D721Med (cell line): ENCODE measurements around the gene ZFPM1.

Experiments used
- DNase-seq: peaks from one replicate; pipeline ENCODE4 v3.0.0; 2011; ENCODE audit warnings: low spot score; ENCODE audit not compliant: insufficient read length
- FAIRE-seq: peaks from 2 replicates; lab custom pipeline; 2011; peaks lifted over from hg19 to GRCh38; lab: Jason Lieb, UNC
- TF ChIP-seq, protein P1 (sequence below): IDR thresholded peaks from 2 replicates; pipeline ENCODE4 v1.5.1; 2012; ENCODE audit warnings: mild to moderate bottlenecking, control low read depth; ENCODE audit not compliant: insufficient read depth; ENCODE audit errors: missing control alignments

ZFPM1 gene

DNA sequence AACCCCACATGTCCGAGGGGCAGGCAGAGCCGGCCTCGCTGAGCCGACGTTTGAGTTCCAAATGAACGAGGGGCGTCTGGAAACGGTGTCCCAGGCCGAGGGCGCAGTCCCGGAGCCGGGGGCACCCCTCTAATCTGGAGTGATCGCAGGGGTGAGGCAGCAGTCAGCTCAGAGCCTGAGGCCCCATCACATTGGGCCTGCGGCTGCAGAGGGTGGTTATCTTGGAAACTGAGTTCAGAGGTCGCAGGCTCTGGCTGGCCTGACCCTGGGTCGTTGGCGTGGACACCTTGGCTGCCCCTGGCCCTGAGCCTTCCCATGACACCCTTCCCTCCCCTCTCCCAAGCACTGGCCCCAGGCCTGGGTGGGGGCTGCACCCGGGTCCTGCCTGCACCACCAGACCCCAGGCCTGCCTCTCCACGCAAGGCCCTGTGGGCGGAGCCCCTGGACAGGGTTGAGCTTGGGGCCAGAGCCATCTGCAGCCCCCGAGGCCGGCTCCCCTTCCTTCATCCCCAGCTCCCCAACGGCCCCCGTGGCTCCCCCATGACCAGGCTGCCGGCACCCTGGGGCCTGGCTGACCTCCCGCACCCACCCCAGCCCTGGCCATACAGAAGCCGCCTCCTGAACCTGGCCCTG, 45.6 kb downstream of the ZFPM1 start:
- FAIRE-seq (no peak), DNase-seq (no peak)
- TF ChIP-seq, protein P1, sequence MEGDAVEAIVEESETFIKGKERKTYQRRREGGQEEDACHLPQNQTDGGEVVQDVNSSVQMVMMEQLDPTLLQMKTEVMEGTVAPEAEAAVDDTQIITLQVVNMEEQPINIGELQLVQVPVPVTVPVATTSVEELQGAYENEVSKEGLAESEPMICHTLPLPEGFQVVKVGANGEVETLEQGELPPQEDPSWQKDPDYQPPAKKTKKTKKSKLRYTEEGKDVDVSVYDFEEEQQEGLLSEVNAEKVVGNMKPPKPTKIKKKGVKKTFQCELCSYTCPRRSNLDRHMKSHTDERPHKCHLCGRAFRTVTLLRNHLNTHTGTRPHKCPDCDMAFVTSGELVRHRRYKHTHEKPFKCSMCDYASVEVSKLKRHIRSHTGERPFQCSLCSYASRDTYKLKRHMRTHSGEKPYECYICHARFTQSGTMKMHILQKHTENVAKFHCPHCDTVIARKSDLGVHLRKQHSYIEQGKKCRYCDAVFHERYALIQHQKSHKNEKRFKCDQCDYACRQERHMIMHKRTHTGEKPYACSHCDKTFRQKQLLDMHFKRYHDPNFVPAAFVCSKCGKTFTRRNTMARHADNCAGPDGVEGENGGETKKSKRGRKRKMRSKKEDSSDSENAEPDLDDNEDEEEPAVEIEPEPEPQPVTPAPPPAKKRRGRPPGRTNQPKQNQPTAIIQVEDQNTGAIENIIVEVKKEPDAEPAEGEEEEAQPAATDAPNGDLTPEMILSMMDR = no peak

DNA sequence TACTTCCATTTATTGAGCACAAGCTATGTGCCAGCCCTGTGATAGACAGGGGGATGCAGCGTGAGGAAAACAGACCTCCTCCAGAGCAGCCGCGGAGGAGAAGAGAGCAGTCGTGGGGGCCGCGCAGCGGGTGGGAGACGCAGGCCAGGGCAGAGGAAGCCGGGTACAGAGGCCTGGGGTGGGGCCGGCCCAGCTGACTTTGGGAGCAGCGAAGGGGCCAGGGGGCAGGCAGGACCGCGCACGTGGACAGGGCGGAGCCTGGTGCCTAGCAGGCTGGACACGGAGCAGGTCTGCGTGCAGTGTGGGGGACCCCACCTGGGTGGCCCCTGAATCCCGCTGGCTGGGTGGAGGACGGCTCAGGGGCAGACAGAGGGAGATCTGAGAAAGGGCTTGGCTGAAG, 46.2 kb downstream of the ZFPM1 start:
- no peak for FAIRE-seq
- no peak for DNase-seq
- TF ChIP-seq, protein P1 = no peak

DNA sequence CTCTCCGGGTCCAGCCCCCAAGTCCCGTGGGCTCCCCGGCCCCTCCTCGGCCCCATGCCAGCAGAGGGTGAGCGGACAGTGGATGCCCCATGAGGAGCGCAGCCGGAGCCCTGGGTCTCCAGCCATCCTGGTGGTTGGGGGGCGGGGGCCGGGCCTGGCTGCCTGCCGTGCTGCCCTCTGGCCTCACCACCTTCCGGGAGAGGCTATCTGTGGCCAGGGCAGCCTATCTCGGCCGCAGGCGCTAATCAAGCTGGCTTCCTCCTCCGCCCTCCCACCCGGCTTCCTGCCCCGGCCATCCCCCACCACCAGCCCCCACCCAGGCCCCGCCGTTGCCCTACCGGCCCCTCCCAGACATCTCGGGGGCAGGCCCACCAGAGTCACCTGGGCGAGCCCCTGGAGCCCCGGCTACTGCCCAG, 46.8 kb downstream of the ZFPM1 start:
- DNase-seq = no peak
- FAIRE-seq = no peak
- TF ChIP-seq, protein P1 = no peak

DNA sequence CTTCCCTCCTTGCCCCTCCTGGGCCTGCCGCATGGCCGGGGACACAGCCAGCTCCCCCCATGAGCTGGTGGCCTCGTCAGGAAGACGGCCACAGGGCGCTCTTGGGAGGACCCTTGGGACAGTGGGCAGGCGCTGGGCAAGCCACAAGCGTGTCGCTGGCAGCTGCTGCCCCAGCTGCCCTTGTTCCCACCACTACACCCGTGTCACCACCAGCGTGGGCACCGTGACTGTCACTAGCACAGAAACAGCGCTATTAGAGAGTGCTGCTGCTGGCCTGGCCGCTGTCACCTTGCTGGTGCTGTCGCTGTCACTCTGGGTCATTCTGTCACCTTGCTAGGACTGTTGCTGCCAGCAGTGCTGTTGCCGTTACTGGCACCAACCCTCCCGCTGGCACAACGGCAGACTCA, 47.2 kb downstream of the ZFPM1 start:
- FAIRE-seq (no peak), DNase-seq (no peak)
- TF ChIP-seq, protein P1 = no peak

DNA sequence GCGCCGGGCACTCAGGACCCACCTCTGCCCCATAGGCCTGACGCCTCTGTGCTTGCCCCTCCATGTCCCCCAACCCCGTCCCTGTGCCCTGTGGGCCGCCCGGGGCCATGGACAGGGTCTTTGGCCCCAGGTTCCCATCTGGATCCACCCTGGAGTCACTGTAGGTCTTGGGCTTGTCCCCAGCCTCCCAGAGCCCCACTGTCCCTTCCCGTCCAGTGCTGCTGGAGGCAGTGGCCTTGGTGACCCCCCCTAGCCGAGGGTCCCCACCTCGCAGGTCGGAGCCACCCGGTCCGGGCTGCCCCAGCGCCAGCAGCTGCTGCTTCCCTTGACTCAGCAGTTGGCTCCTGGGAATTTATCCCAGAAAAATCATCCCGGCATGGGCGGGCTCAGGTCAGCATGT, 49.3 kb downstream of the ZFPM1 start:
- FAIRE-seq (no peak), DNase-seq (no peak)
- TF ChIP-seq, protein P1 = no peak

DNA sequence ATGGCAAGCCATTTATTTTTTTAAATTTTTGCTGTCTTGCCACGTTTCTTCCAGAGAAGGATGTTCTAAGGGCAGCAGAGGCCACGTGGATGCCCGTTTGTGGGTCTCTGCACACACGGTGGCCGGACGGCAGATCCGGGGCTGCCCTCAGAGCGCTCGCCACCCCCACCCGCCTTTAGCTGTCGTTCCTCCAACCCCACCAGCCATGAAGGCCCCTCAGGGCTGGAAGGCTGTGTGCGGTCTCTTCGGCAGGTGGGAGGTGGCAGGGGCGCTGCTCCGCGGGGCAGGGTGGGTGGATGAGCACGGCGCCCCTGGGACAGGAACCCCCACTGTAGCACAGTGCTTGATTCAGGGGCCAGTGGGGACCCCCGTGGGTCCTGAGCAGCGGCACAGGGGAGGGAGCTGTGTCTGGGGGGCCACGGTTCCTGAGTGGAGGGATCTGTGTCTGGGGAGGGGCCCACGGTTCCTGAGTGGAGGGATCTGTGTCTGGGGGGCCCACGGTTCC, 49.7 kb downstream of the ZFPM1 start:
- DNase-seq = no peak
- FAIRE-seq = no peak
- TF ChIP-seq, protein P1 = no peak

DNA sequence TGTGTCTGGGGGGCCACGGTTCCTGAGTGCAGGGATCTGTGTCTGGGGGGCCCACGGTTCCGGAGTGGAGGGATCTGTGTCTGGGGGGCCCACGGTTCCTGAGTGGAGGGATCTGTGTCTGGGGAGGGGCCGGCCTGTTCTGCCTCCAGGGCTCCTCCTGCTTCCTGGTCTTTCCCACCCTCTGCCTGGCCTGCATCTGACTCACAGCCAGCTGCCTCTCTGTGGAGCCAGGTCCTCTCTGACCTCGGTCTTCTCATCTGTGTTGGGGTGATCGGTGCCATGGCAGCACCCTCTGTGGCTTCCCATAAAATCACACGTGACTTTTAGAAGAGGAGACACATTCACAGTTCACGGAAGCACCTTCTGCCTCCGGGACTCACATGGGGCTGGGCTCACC, 50.3 kb downstream of the ZFPM1 start:
- no peak for FAIRE-seq
- DNase-seq = no peak

More for the DNA sequence above, 50.3 kb downstream of the ZFPM1 start:
- TF ChIP-seq, protein P1 = no peak
